Loucy (cell line): ENCODE measurements around the gene ABCA6.

Source experiments
- EZH2phosphoT487 ChIP-seq: fragments of 200-600 bp; IDR thresholded peaks from 2 replicates; pipeline ENCODE4 v1.6.1; 2018; ENCODE audit warnings: antibody characterized with exemption, mild to moderate bottlenecking, moderate library complexity, borderline replicate concordance
- TF ChIP-seq, protein P1 (sequence below): fragments of 200-600 bp; sonication (generic); conservative IDR thresholded peaks from 2 replicates; pipeline ENCODE4 v1.5.1; 2014; ENCODE audit warnings: mild to moderate bottlenecking, antibody characterized with exemption, low read length

DNA sequence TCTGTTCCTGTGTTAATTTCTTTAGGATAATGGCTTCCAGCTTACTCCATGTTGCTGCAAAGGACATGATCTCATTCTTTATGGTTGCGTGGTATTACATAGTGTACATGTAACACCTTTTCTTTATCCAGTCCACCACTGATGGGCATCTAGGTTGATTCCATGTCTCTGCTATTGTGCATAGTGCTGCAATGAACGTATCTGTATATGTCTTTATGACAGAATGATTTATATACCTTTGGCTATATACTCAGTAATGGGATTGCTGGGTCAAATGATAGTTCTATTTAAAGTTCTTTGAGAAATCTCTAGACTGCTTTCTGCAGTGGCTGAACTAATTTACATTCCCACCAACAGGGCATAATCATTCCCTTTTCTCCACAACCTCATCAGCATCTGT is 47.1 kb upstream of the ABCA6 start:
- TF ChIP-seq, protein P1, sequence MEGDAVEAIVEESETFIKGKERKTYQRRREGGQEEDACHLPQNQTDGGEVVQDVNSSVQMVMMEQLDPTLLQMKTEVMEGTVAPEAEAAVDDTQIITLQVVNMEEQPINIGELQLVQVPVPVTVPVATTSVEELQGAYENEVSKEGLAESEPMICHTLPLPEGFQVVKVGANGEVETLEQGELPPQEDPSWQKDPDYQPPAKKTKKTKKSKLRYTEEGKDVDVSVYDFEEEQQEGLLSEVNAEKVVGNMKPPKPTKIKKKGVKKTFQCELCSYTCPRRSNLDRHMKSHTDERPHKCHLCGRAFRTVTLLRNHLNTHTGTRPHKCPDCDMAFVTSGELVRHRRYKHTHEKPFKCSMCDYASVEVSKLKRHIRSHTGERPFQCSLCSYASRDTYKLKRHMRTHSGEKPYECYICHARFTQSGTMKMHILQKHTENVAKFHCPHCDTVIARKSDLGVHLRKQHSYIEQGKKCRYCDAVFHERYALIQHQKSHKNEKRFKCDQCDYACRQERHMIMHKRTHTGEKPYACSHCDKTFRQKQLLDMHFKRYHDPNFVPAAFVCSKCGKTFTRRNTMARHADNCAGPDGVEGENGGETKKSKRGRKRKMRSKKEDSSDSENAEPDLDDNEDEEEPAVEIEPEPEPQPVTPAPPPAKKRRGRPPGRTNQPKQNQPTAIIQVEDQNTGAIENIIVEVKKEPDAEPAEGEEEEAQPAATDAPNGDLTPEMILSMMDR = no peak
- no peak for TF ChIP-seq EZH2phosphoT487
